ENCODE results near the gene SUSD3.

SUSD3 gene

DNA sequence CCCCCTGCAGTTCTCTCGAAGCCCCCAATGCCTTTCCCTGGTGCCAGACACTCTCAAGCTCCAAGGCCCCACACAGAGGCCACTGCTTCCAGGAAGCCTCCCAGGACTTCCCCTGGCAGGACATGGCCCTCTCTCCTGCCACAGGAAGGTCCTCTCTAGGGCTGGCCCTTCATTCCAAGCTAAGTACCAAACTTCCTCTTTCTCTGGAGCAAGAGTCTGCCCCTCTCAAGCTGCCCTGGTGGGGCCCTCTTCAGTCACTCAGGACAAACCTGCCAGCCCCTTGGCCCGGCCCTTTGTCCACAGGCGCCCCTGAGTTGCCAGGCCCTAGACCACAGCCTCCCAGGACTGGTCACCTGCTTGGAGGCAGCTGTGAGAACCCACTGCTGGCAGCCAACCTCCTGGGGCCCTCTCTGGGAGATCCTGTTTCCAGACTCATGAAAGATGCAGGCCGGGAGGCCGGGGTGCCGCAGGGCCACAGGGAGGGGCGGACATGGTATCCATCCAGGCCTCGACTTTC, 69.0 kb downstream of the SUSD3 start:
- Histone ChIP-seq H2AFZ (ENCODE audit: low read depth, low read length) (no peak overlapping the region), H3K9ac (ENCODE audit: low read depth, low read length) (no peak overlapping the region), H3K36me3 (ENCODE audit: insufficient read depth, low read length) (peaks cover 3% of the 10 kb centered on the region; the same call in 1 of the 2 replicates), H3K27ac (ENCODE audit: low read length) (no peak overlapping the region), H4K20me1 (ENCODE audit: insufficient read depth, low read length) (peaks cover 14% of the 10 kb centered on the region), H3K9me3 (ENCODE audit: insufficient read depth, low read length, severe bottlenecking) (no peaks in the 10 kb centered on the region), H3K79me2 (ENCODE audit: insufficient read depth, low read length) (0 out of 2 replicates have a peak, but pooled peaks cover 5% of the 10 kb centered on the region), H3K4me3 (ENCODE audit: low read depth in 1 of 2, low read length in 2 of 2) (no peak overlapping the region), H3K4me2 (ENCODE audit: insufficient read depth, low read length) (no peak overlapping the region), H3K27me3 (ENCODE audit: insufficient read depth, low read length, poor library complexity) (no peaks in the 10 kb centered on the region), H3K4me1 (ENCODE audit: insufficient read depth, low read length) (peaks cover 8% of the 10 kb centered on the region; the same call in 1 of the 2 replicates)
- ATAC-seq (ENCODE audit: insufficient read depth, low read depth) (no peak), DNase-seq (no peak)
- TF ChIP-seq EZH2 (IDR thresholded peaks at IDR 0.05; ENCODE audit: borderline replicate concordance, low read depth, low read length, severe bottlenecking): no peak
- TF ChIP-seq, protein P1, sequence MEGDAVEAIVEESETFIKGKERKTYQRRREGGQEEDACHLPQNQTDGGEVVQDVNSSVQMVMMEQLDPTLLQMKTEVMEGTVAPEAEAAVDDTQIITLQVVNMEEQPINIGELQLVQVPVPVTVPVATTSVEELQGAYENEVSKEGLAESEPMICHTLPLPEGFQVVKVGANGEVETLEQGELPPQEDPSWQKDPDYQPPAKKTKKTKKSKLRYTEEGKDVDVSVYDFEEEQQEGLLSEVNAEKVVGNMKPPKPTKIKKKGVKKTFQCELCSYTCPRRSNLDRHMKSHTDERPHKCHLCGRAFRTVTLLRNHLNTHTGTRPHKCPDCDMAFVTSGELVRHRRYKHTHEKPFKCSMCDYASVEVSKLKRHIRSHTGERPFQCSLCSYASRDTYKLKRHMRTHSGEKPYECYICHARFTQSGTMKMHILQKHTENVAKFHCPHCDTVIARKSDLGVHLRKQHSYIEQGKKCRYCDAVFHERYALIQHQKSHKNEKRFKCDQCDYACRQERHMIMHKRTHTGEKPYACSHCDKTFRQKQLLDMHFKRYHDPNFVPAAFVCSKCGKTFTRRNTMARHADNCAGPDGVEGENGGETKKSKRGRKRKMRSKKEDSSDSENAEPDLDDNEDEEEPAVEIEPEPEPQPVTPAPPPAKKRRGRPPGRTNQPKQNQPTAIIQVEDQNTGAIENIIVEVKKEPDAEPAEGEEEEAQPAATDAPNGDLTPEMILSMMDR (IDR thresholded peaks at IDR 0.05; ENCODE audit: borderline replicate concordance, extremely low read depth, low read length, poor library complexity, severe bottlenecking): no peak

DNA sequence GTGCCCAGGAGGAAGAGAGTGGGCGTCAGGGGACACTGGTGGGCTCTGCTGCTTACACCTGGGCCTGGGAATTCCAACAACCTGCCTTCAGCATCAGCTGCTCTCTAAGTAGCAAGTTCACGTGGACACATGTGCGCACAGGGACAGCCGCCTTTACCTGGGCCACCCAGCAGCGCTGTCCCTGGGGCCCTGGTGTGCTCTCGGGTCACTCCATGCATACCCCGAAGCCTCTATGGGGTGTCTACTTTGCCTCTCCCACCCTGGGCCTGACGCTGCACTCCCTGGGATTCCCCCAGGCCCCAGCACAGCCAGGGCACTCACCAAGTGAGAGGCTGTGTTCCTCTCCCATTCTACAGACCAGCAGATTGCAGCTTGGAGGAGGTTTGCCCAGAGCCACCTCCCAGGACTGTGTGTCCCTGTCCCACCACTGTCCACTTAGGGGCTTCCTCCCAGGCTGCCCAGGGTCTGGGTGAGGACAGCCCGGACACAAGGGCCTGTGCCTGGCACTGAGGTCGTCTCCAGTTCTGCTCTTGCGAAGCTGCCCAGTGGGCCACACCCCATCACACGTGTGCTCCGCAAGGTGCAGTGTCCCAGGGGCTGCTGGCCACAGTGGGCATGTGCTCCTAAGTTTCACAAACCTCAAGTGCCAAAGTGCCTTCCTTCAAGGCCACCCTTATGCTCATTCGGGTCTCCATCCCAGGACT, 69.7 kb downstream of the SUSD3 start:
- no peak for DNase-seq
- Histone ChIP-seq H3K4me1 (ENCODE audit: insufficient read depth, low read length) (peaks cover 15% of the 10 kb centered on the region), H3K36me3 (ENCODE audit: insufficient read depth, low read length) (peaks cover 3% of the 10 kb centered on the region; the same call in 1 of the 2 replicates), H3K9me3 (ENCODE audit: insufficient read depth, low read length, severe bottlenecking) (no peaks in the 10 kb centered on the region), H3K4me3 (ENCODE audit: low read depth in 1 of 2, low read length in 2 of 2) (no peak overlapping the region), H3K9ac (ENCODE audit: low read depth, low read length) (no peak overlapping the region), H4K20me1 (ENCODE audit: insufficient read depth, low read length) (peaks cover 21% of the 10 kb centered on the region), H3K79me2 (ENCODE audit: insufficient read depth, low read length) (peaks cover 8% of the 10 kb centered on the region; the same call in 1 of the 2 replicates), H2AFZ (ENCODE audit: low read depth, low read length) (no peak overlapping the region), H3K4me2 (ENCODE audit: insufficient read depth, low read length) (no peak overlapping the region), H3K27me3 (ENCODE audit: insufficient read depth, low read length, poor library complexity) (no peaks in the 10 kb centered on the region), H3K27ac (ENCODE audit: low read length) (no peak overlapping the region; the same call in 1 of the 2 replicates)
- ATAC-seq (ENCODE audit: insufficient read depth, low read depth): no peak
- TF ChIP-seq EZH2 (IDR thresholded peaks at IDR 0.05; ENCODE audit: borderline replicate concordance, low read depth, low read length, severe bottlenecking): no peak
- TF ChIP-seq, protein P1 (IDR thresholded peaks at IDR 0.05; ENCODE audit: borderline replicate concordance, extremely low read depth, low read length, poor library complexity, severe bottlenecking): no peak

DNA sequence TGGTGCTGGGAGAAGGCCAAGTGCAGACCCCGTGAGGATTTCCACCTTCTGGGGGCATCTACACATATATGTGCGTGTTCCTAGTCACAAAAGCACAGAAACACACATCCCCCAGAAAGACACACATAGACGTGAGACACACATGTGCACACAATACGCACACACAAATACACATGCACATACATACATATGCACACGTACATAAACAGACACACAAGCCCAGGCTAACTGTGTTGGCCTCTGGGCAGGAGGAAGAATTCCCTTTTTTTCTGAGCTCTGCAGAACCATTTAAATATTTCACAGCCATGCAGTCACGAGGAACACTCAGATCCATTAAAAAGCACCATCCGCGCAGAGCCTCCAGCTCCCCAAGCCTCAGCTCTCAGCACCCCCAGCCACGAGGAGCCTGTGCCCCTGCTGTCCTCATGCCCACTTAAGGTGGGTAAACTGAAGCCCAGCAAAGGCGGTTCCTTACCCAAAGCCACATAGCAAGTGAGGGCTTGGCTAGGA, 70.3 kb downstream of the SUSD3 start:
- no peak overlapping the region for H3K4me2 ChIP-seq (ENCODE audit: insufficient read depth, low read length)
- no peak overlapping the region for H3K9ac ChIP-seq (ENCODE audit: low read depth, low read length)
- peaks cover 3% of the 10 kb centered on the region; the same call in 1 of the 2 replicates for H3K36me3 ChIP-seq (ENCODE audit: insufficient read depth, low read length)
- TF ChIP-seq, protein P1 (IDR thresholded peaks at IDR 0.05; ENCODE audit: borderline replicate concordance, extremely low read depth, low read length, poor library complexity, severe bottlenecking): no peak
- no peak for TF ChIP-seq EZH2 (IDR thresholded peaks at IDR 0.05; ENCODE audit: borderline replicate concordance, low read depth, low read length, severe bottlenecking)
- no peak overlapping the region for H2AFZ ChIP-seq (ENCODE audit: low read depth, low read length)
- no peaks in the 10 kb centered on the region for H3K27me3 ChIP-seq (ENCODE audit: insufficient read depth, low read length, poor library complexity)
- no peak overlapping the region; the same call in 1 of the 2 replicates for H3K27ac ChIP-seq (ENCODE audit: low read length)
- peaks cover 22% of the 10 kb centered on the region for H4K20me1 ChIP-seq (ENCODE audit: insufficient read depth, low read length)
- H3K79me2 ChIP-seq (ENCODE audit: insufficient read depth, low read length): peaks cover 10% of the 10 kb centered on the region; the same call in 1 of the 2 replicates
- H3K4me3 ChIP-seq (ENCODE audit: low read depth in 1 of 2, low read length in 2 of 2): no peak overlapping the region
- no peak for ATAC-seq (ENCODE audit: insufficient read depth, low read depth)
- no peak for DNase-seq
- peaks cover 20% of the 10 kb centered on the region for H3K4me1 ChIP-seq (ENCODE audit: insufficient read depth, low read length)
- H3K9me3 ChIP-seq (ENCODE audit: insufficient read depth, low read length, severe bottlenecking): no peaks in the 10 kb centered on the region
